ENCODE measurements around the gene ABCA13. TPM values are rescaled to one million over a fixed set of nuclear protein-coding genes. Genes with fewer than 3 reads are reported as not detected.

The ABCA13 gene
- total RNA-seq, 3 donors from 2014 or later (not counting 1 experiment from before 2014, with no cell fraction given) = 0.05 to 0.09 TPM; not detected in 1

DNA sequence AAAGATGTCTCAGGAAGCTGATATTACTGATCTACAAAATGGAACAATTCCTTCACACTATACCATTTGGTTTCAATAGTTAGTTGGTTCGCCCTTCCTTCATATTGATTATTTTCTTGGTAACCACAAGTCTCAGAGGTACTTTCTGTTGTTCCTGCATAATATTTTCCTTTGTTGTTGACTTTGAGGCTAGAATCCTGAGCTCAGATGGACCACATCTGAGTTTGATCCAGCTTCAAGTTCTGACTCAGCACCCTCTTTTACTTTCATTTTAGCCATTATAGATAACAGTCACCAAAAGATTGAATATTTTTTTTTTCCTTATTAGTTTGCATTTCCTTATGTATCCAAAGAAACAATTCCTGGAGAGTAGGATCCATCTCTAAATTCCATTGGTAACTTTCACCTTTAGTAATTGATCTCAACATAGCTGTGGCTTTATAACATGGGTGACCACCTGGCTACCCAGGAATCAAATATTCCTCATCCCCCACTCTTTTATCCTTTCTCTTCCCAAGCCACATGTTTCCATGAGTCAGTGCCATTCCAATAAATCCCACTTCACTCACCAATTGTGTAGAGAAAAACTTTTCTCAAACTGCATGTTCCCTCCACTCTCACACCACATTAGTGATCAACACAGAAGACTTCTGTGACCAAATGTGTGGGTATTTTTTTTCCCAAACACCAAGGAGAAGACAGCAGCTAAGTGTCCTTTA is 9.7 kb upstream of the ABCA13 start:
- no peaks in the 10 kb centered on the region for H3K4me1 ChIP-seq (ENCODE audit: control insufficient read depth, insufficient read depth, low read length)
- no CpG with 5 or more reads among the region's 1 CpG for WGBS (ENCODE audit: insufficient coverage)
- ATAC-seq = no peak
- Mint-ChIP-seq H3K27me3 (ENCODE audit: low read depth in 2 of 2) (peaks cover 20 to 41% of the 10 kb centered on the region in 2 donors), H3K9me3 (no peaks in the 10 kb centered on the region), H3K27ac (no peak overlapping the region), H3K4me1 (no peaks in the 10 kb centered on the region), H3K36me3 (no peaks in the 10 kb centered on the region), H3K4me3 (no peak overlapping the region)
- TF ChIP-seq CTCF (IDR thresholded peaks at IDR 0.05) = no peak
- no peak overlapping the region for H3K4me3 ChIP-seq (ENCODE audit: low read length)
- intact Hi-C loops (cut with micrococcal nuclease) = no loop called here
- H3K27ac ChIP-seq (ENCODE audit: low read length) = no peak overlapping the region
- no peaks in the 10 kb centered on the region for H3K27me3 ChIP-seq (ENCODE audit: control insufficient read depth, insufficient read depth, low read length)
- no peak for DNase-seq
- no peaks in the 10 kb centered on the region for H3K9me3 ChIP-seq (ENCODE audit: control insufficient read depth, insufficient read depth, low read length)
- H3K36me3 ChIP-seq (ENCODE audit: control insufficient read depth, insufficient read depth, low read length) = no peaks in the 10 kb centered on the region

DNA sequence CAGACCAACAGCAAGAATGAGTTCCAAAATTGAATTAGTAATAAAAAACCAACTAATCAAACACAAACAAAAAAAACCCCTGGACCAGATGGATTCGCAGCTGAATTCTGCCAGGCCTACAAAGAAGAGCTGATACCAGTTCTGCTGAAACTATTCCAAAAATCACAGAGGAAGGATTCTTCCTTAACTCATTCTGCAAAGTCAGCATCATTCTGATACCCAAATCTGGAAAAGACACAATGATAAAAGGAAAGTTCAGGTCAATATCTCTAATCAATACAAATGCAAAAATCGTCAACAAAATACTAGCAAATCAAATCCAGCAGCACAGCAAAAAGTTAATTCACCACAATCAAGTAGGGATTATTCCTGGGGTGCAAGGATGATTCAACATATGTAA is 6.1 kb upstream of the ABCA13 start:
- no peaks in the 10 kb centered on the region for H3K4me1 Mint-ChIP-seq
- Histone ChIP-seq H3K27me3 (ENCODE audit: control insufficient read depth, insufficient read depth, low read length) (no peaks in the 10 kb centered on the region), H3K4me3 (ENCODE audit: low read length) (no peak overlapping the region), H3K9me3 (ENCODE audit: control insufficient read depth, insufficient read depth, low read length) (no peaks in the 10 kb centered on the region), H3K4me1 (ENCODE audit: control insufficient read depth, insufficient read depth, low read length) (no peaks in the 10 kb centered on the region), H3K27ac (ENCODE audit: low read length) (no peak overlapping the region), H3K36me3 (ENCODE audit: control insufficient read depth, insufficient read depth, low read length) (no peaks in the 10 kb centered on the region)
- no peak for TF ChIP-seq CTCF (IDR thresholded peaks at IDR 0.05)
- ATAC-seq (no peak), DNase-seq (no peak)
- H3K27me3 Mint-ChIP-seq (ENCODE audit: low read depth in 2 of 2) = peaks cover 22 to 54% of the 10 kb centered on the region in 2 donors
- no peak overlapping the region for H3K27ac Mint-ChIP-seq
- intact Hi-C loops (cut with micrococcal nuclease) = no loop called here
- no peaks in the 10 kb centered on the region for H3K36me3 Mint-ChIP-seq
- H3K9me3 Mint-ChIP-seq = no peaks in the 10 kb centered on the region
- H3K4me3 Mint-ChIP-seq = no peak overlapping the region
- 90% methylated on average over 1 of the region's 2 CpGs for WGBS (ENCODE audit: insufficient coverage)

DNA sequence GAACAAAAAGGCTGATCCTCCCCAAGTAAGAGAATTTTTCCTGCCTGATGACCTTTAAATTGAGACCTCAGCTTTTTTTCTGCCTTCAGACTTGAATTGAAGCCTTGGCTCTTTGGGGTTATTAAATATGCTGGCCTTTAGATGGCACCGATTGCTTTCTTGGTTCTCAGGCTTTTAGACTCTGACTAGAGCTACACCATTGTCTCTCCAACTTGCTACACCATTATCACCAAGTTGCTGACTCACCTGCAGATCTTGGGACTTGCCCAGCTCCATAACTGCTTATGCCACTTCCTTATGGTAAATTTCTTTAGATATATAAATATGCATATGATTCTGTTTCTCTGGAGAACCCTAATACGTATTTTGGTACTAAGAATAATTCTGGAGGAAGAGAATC is 3.1 kb upstream of the ABCA13 start:
- Histone ChIP-seq H3K27ac (ENCODE audit: low read length) (no peak overlapping the region), H3K4me3 (ENCODE audit: low read length) (no peak overlapping the region), H3K27me3 (ENCODE audit: control insufficient read depth, insufficient read depth, low read length) (no peaks in the 10 kb centered on the region), H3K36me3 (ENCODE audit: control insufficient read depth, insufficient read depth, low read length) (no peaks in the 10 kb centered on the region), H3K9me3 (ENCODE audit: control insufficient read depth, insufficient read depth, low read length) (no peaks in the 10 kb centered on the region), H3K4me1 (ENCODE audit: control insufficient read depth, insufficient read depth, low read length) (no peaks in the 10 kb centered on the region)
- H3K27ac Mint-ChIP-seq = no peak overlapping the region
- H3K9me3 Mint-ChIP-seq = no peaks in the 10 kb centered on the region
- no peaks in the 10 kb centered on the region for H3K4me1 Mint-ChIP-seq
- DNase-seq = no peak
- WGBS (ENCODE audit: insufficient coverage) = 73% methylated on average over 1 of the region's 2 CpGs
- H3K27me3 Mint-ChIP-seq (ENCODE audit: low read depth in 2 of 2) = peaks cover 19 to 57% of the 10 kb centered on the region in 2 donors
- H3K36me3 Mint-ChIP-seq = no peaks in the 10 kb centered on the region
- intact Hi-C loops (cut with micrococcal nuclease) = no loop called here
- ATAC-seq = no peak
- H3K4me3 Mint-ChIP-seq = no peak overlapping the region
- no peak for TF ChIP-seq CTCF (IDR thresholded peaks at IDR 0.05)

- WGBS (ENCODE audit: insufficient coverage) = 3% methylated on average over 3 of the region's 3 CpGs
- DNase-seq (no peak), ATAC-seq (no peak)
- Mint-ChIP-seq H3K27me3 (ENCODE audit: low read depth in 2 of 2) (peaks cover 13 to 46% of the 10 kb centered on the region in 2 donors), H3K36me3 (no peaks in the 10 kb centered on the region), H3K27ac (no peak overlapping the region), H3K4me3 (no peak overlapping the region), H3K9me3 (no peaks in the 10 kb centered on the region), H3K4me1 (no peaks in the 10 kb centered on the region)
- intact Hi-C loops (cut with micrococcal nuclease) = no loop called here
- Histone ChIP-seq H3K36me3 (ENCODE audit: control insufficient read depth, insufficient read depth, low read length) (no peaks in the 10 kb centered on the region), H3K4me3 (ENCODE audit: low read length) (no peak overlapping the region), H3K9me3 (ENCODE audit: control insufficient read depth, insufficient read depth, low read length) (no peaks in the 10 kb centered on the region), H3K27ac (ENCODE audit: low read length) (no peak overlapping the region), H3K4me1 (ENCODE audit: control insufficient read depth, insufficient read depth, low read length) (no peaks in the 10 kb centered on the region), H3K27me3 (ENCODE audit: control insufficient read depth, insufficient read depth, low read length) (no peaks in the 10 kb centered on the region)
- no peak for TF ChIP-seq CTCF (IDR thresholded peaks at IDR 0.05)
Measured at GRCh38 chr7:48170506-48170905, 752 bp upstream of the ABCA13 start.

All from natural killer cell (primary cell).